Osteoblast (primary cell): ENCODE measurements around the gene PTPRN2. TPM values are rescaled to one million over a fixed set of nuclear protein-coding genes. Genes with fewer than 3 reads are reported as not detected.

Source experiments
- DNase-seq: peaks from one replicate; pipeline ENCODE4 v3.0.0; 2011; ENCODE audit warnings: low spot score, mixed read lengths; ENCODE audit not compliant: insufficient read length; ENCODE audit errors: missing footprints
- H2AFZ ChIP-seq: 2 replicates; pipeline ENCODE4 v1.6.0; 2011; ENCODE audit warnings: mild to moderate bottlenecking, low read length
- H3K27ac ChIP-seq: 2 replicates; pipeline ENCODE4 v1.5.1; 2011; ENCODE audit warnings: mild to moderate bottlenecking, low read depth, low read length, moderate library complexity
- H3K27me3 ChIP-seq: 2 replicates; pipeline ENCODE4 v1.6.0; 2012; ENCODE audit warnings: mild to moderate bottlenecking, control low read depth, inconsistent platforms, low read length, moderate library complexity; ENCODE audit not compliant: insufficient read depth
- H3K36me3 ChIP-seq: 2 replicates; pipeline ENCODE4 v1.5.1; 2011; ENCODE audit warnings: mild to moderate bottlenecking, low read length, control low read depth, moderate library complexity; ENCODE audit not compliant: insufficient read depth
- H3K4me1 ChIP-seq: 2 replicates; pipeline ENCODE4 v1.5.1; 2011; ENCODE audit warnings: mild to moderate bottlenecking, low read length, control low read depth, moderate library complexity; ENCODE audit not compliant: insufficient read depth
- H3K4me2 ChIP-seq: 2 replicates; pipeline ENCODE4 v1.6.0; 2011; ENCODE audit warnings: mild to moderate bottlenecking, low read length; ENCODE audit not compliant: insufficient read depth
- H3K4me3 ChIP-seq: fragments of 200-600 bp; sonication (generic); 3 replicates; pipeline ENCODE4 v1.5.1; 2012; ENCODE audit warnings: mild to moderate bottlenecking, low read length, inconsistent platforms; ENCODE audit not compliant: insufficient read depth
- H3K79me2 ChIP-seq: 2 replicates; pipeline ENCODE4 v1.6.0; 2012; ENCODE audit warnings: mild to moderate bottlenecking, low read length, control low read depth, inconsistent platforms; ENCODE audit not compliant: insufficient read depth
- H3K9me3 ChIP-seq: 2 replicates; pipeline ENCODE4 v1.5.1; 2011; ENCODE audit warnings: low read depth, low read length, control low read depth
- H4K20me1 ChIP-seq: 2 replicates; pipeline ENCODE4 v1.6.0; 2012; ENCODE audit warnings: mild to moderate bottlenecking, low read length, control low read depth; ENCODE audit not compliant: insufficient read depth
- total RNA-seq: library from RNA; depleted of rRNA; stranded (reverse); fragments of >200 nt; gene quantifications from 2 replicates; pipeline ENCODE4 v1.2.3, GENCODE V29; 2012
- TF ChIP-seq, protein P1 (sequence below): IDR thresholded peaks from 2 replicates; pipeline ENCODE4 v1.5.1; 2011; ENCODE audit warnings: mild to moderate bottlenecking, low read depth, low read length, moderate library complexity; ENCODE audit errors: extremely low read depth

PTPRN2 gene
- total RNA-seq, 1 donor = 0.36 TPM

- Histone ChIP-seq H3K4me2 (no peak overlapping the region), H3K4me3 (no peak overlapping the region), H4K20me1 (no peaks in the 10 kb centered on the region), H3K36me3 (no peaks in the 10 kb centered on the region), H3K27me3 (no peaks in the 10 kb centered on the region), H3K79me2 (no peaks in the 10 kb centered on the region), H2AFZ (no peak overlapping the region), H3K27ac (no peak overlapping the region), H3K4me1 (no peaks in the 10 kb centered on the region), H3K9me3 (no peaks in the 10 kb centered on the region)
- TF ChIP-seq, protein P1, sequence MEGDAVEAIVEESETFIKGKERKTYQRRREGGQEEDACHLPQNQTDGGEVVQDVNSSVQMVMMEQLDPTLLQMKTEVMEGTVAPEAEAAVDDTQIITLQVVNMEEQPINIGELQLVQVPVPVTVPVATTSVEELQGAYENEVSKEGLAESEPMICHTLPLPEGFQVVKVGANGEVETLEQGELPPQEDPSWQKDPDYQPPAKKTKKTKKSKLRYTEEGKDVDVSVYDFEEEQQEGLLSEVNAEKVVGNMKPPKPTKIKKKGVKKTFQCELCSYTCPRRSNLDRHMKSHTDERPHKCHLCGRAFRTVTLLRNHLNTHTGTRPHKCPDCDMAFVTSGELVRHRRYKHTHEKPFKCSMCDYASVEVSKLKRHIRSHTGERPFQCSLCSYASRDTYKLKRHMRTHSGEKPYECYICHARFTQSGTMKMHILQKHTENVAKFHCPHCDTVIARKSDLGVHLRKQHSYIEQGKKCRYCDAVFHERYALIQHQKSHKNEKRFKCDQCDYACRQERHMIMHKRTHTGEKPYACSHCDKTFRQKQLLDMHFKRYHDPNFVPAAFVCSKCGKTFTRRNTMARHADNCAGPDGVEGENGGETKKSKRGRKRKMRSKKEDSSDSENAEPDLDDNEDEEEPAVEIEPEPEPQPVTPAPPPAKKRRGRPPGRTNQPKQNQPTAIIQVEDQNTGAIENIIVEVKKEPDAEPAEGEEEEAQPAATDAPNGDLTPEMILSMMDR = no peak
- DNase-seq = no peak
Observed at GRCh38 chr7:157822688-157823031, 765.0 kb downstream of the PTPRN2 start.

GRCh38 chr7:157821959-157822687 is 765.5 kb downstream of the PTPRN2 start:
- H3K27ac ChIP-seq = no peak overlapping the region
- no peak overlapping the region for H3K4me3 ChIP-seq
- H3K27me3 ChIP-seq = no peaks in the 10 kb centered on the region
- no peak overlapping the region for H2AFZ ChIP-seq
- no peaks in the 10 kb centered on the region for H3K36me3 ChIP-seq
- no peaks in the 10 kb centered on the region for H3K9me3 ChIP-seq
- no peaks in the 10 kb centered on the region for H3K4me1 ChIP-seq
- DNase-seq = no peak
- H3K79me2 ChIP-seq = no peaks in the 10 kb centered on the region
- no peak overlapping the region for H3K4me2 ChIP-seq
- TF ChIP-seq, protein P1 = no peak
- no peaks in the 10 kb centered on the region for H4K20me1 ChIP-seq

- no peaks in the 10 kb centered on the region for H3K36me3 ChIP-seq
- no peak overlapping the region for H3K27ac ChIP-seq
- TF ChIP-seq, protein P1 = no peak
- no peak for DNase-seq
- H3K79me2 ChIP-seq = no peaks in the 10 kb centered on the region
- H2AFZ ChIP-seq = no peak overlapping the region
- H3K4me2 ChIP-seq = no peak overlapping the region
- H3K27me3 ChIP-seq = no peaks in the 10 kb centered on the region
- H3K4me3 ChIP-seq = no peak overlapping the region
- no peaks in the 10 kb centered on the region for H3K4me1 ChIP-seq
- no peaks in the 10 kb centered on the region for H4K20me1 ChIP-seq
- no peaks in the 10 kb centered on the region for H3K9me3 ChIP-seq
Observed at GRCh38 chr7:157820796-157821195, 766.8 kb downstream of the PTPRN2 start.

- H3K4me1 ChIP-seq = no peaks in the 10 kb centered on the region
- no peak overlapping the region for H3K4me2 ChIP-seq
- no peak overlapping the region for H2AFZ ChIP-seq
- TF ChIP-seq, protein P1 = no peak
- H3K9me3 ChIP-seq = no peaks in the 10 kb centered on the region
- no peaks in the 10 kb centered on the region for H3K27me3 ChIP-seq
- no peak for DNase-seq
- no peaks in the 10 kb centered on the region for H3K79me2 ChIP-seq
- no peaks in the 10 kb centered on the region for H4K20me1 ChIP-seq
- H3K27ac ChIP-seq = no peak overlapping the region
- no peaks in the 10 kb centered on the region for H3K36me3 ChIP-seq
- no peak overlapping the region for H3K4me3 ChIP-seq
Observed at GRCh38 chr7:157819455-157819807, 768.2 kb downstream of the PTPRN2 start.
